NCI-H1694 (cell line): ENCODE measurements around the gene MOK.
"Not testable (repeated sequence)": the region's sequence is repeated elsewhere in the genome, so short reads cannot be mapped to it uniquely, and the experiment has no call there.

Source experiments
- DNase-seq: peaks from one replicate; lab custom pipeline; 2025; lab: John Stamatoyannopoulos, UW

MOK gene

GRCh38 chr14:102248121-102248520, 56.8 kb downstream of the MOK start:
- no peak for DNase-seq

- DNase-seq: no peak
These were observed 58.9 kb downstream of the MOK start for GRCh38 chr14:102246071-102246470.

DNA sequence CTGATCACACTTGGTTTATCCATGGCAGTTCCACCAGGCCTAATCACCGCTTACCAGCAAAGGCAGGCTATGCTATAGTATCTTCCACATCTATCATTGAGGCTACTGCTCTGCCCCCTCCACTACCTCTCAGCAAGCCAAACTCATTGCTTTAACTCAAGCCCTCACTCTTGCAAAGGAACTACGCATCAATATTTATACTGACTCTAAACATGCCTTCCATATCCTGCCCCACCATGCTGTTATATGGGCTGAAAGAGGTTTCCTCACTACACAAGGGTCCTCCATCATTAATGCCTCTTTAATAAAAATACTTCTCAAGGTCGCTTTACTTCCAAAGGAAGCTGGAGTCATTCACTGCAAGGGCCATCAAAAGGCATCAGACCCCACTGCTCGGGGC, 61.2 kb downstream of the MOK start:
- not testable (repeated sequence) for DNase-seq

DNA sequence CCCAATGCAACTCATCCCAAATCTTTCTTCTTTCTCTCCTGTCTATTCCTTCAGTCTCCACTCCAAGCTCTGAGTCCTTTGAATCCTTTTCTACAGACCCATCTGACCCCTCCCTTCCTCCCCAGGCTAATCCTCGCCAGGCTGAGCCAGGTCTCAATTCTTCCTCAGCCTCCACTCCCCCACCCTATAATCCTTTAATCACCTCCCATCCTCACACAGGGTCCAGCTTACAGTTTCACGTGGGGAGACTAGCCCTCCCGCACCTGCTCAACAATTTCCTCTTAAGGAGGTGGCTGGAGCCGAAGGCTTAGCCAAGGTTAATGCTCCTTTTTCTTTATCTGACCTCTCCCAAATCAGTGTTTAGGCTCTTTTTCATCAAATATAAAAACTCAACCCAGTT, 63.8 kb downstream of the MOK start:
- no peak for DNase-seq

- DNase-seq: not testable (repeated sequence)
These were observed 64.5 kb downstream of the MOK start for GRCh38 chr14:102240481-102240880.

DNA sequence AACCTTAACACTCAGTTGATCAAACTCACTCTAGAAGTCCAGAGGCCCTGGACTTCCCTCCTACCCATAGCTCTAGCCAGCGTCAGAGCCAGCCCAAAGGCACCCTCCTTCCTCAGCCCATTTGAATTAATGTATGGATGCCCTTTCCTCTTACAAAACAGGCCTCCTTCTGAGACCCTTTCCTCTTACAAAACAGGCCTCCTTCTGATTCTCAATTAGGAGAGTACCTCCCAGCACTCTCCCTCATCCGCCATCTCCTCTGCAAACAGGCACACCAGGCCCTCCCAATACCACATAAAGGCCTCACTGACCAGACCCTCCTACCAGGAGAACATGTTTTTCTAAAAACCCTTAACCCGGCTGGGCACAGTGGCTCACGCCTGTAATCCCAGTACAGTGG, 65.7 kb downstream of the MOK start:
- DNase-seq: no peak

DNA sequence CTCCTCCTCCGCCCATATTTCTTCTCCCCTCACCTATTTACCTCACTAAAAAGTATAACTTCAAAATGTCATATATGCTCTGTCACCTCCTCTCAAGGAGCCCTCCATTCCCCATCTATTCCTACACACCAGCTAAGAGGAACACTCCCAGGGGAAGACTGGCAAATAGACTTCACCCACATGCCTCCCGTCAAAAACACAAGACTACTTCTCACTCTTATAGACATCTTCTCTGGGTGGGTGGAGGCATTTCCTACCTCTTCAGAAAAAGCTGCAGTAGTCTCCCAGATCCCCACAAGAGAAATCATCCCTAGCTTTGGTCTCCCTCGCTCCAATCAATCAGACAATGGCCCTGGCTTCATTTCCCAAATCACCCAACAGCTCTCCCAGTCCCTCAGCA, 66.2 kb downstream of the MOK start:
- no peak for DNase-seq

GRCh38 chr14:102238131-102238530, 66.8 kb downstream of the MOK start:
- no peak for DNase-seq

DNA sequence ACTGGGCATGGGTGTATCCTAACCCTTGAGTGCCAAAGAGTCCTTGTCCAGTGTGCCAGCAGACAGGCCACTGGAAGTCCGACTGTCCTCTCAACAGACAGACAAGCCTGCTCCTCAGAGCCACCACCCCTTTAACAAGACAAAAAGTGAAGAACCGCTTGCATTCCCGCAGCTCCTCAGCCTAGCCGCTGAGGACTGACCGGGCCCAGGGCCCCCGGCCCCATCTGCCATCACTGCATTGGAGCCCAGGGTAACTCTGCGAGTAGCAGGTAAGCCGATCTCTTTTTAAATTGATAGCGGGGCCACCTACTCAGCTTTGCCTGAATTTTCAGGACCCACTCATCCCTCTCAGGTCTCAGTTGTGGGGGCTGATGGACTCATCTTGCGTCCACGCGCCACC, 68.9 kb downstream of the MOK start:
- no peak for DNase-seq

DNA sequence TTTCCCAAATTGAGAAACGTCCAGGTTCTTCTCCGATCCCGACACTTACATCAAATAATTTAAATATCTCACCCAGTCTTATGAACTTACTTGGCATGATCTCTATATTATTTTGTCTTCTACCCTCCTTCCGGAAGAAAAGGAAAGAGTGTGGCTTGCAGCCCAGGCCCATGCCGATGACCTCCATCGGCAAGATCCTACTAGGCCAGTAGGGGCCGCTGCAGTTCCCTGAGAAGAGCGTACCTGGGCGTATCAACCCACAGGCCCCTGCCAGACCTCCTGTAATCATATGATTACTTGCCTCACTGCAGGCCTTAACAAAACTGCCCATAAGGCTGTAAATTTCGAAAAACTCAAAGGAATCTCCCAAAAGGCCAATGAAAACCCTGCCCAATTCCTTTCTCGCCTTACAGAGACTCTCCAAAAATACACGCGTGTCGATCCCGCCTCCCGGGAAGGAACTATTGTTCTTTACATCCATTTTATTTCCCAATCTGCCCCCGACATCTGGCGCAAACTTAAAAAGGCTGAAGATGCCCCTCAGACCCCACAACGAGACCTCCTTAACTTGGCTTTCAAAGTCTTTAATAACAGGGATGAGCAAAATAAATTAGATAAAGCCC, 69.6 kb downstream of the MOK start:
- peak; percentile 96 for DNase-seq

GRCh38 chr14:102234331-102235264, 70.4 kb downstream of the MOK start:
- peak; percentile 70 for DNase-seq

DNA sequence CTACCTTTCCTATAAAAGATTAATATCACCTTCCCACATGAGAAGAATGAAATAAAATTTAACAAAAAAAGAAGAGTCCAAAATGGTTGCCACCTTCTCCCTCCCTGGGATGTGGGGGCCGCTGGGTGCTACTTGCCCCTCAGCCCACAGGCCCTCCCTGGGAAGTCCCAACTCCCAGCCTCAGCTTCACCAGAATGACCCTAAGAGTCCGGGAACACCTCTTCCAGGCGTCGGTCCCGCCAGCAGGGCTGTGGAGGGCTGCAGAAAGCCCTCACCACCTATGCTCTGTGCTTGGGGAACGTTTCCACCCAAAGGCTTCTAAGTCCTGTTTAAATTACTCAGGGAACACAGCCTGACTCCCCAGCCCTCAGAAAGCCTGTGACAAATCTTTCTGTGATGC, 71.9 kb downstream of the MOK start:
- no peak for DNase-seq

- DNase-seq: no peak
These were observed 72.7 kb downstream of the MOK start for GRCh38 chr14:102232348-102232625.

GRCh38 chr14:102231476-102232347, 73.3 kb downstream of the MOK start:
- no peak for DNase-seq

- DNase-seq: no peak
These were observed 74.3 kb downstream of the MOK start for GRCh38 chr14:102230481-102231210.

DNA sequence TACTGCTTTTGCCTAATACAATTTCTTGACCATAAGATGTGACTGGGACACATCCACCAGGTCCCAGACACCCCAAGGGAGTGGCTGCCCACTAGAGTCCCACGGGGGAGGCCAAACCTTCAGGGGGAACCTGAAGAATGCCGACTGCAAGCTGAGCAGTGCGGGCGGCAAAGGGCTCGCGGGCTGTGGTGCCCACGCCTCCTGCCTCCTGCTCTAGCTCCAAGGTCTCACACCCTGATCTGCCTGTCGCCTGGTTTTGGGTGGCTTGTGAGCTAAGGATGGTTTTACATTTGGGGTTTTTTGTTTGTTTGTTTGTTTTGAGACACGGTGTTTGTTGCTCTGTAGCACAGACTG, 75.2 kb downstream of the MOK start:
- DNase-seq: no peak

DNA sequence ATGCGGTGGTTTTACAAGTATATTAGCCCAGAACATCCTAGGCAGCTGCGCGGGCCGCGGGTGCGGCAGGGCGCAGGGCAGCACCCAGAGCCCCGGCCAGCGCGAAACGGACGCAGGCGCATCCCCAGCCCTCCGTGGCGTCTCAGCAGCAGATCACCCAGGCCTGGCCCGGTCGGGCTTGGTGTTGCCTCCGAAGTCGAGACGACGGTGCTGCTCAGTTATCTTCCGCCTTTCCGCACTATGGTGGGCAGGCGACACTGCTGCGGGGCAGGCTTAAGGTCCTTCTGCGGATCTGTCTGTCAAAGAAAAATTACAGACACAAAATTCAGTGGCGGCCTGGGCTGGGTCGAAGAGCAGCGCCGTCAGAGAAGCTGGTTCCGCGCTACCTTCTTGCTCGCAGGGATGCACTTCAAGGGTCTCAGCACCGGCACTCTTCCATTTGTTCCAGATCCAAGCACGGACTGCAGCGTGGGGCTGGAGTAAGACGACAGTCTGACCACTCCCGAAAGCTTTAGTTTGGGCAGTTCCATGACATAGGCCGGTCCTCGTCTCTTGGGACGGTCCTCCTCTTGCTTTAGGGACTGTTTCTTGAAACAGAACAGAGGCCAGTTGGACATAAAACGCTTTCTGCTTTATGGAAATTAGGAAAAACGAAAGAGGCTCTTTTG, 75.8 kb downstream of the MOK start:
- no peak for DNase-seq

DNA sequence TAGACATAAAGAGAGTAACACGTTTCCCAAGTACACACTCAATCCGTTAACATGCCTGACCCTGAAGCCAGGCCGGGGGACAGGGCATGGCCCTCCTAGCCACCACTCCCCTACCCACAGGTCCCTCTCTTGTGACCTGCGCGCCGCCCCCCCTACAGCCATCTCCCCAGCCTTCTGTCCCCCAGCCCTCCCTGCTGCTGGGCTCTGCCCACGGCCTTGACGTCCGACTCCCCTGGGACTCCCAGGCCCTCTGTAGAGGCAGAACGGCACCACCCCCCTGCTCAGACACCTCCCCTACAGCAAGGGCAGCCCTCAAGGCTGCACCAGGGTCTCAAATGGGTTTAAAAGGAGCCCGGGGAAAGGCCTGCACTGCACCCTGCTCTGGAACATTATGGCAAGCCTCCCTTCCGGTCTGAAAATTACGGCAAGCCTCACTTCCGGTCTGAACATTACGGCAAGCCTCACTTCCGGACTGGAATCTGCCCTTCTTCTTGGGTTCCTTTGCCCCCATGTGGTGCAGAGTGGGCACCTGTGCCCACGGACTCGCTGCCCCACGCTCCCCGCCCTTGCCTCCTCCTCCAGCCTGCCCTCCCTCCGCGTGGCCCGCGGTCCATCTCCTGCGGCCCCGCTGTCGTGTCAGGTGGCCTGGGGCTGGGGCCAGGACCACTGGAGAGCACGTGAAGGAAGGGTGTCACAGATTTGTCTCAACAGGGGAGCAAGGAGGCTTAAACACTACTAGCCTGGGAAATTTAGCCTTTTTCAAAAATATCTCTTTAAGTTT, 77.6 kb downstream of the MOK start:
- DNase-seq: no peak

DNA sequence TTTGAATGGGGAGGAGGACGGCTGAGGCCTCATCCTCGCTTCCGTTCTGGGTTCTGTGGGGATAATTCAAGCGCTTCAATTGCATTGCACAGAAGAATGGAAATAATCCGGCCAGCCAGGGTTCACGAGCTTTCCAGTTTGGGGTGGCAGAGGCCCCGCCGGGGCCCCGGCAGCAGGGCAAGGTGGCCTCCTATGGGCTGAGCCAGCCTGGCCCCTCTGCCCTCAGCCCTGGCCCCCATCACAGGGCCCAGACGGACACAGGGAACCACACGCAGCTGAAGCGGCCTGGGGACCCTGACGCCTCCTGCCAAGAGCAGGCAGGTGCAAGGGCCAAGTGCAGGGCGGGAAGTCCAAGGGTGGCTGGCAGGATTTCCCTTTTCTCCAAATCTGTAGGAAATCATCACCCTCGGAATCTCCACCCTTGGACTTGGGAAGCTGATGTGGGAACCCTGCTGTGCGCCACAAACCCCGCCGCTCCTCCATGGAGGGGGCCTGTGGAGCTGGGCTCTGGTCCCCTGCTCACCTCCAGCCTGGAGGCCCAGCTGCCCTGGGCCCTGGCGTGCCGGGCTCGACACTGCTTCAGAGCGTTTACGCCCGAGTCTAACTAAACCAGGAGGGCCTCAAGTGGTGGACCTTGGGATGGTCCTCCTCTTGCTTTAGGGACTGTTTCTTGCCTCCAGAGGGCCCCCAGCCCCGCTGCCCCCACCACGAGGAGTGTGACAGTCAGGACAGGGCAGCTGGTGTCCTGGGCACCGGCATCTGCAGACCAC, 78.4 kb downstream of the MOK start:
- DNase-seq: no peak

- DNase-seq: no peak
These were observed 79.0 kb downstream of the MOK start for GRCh38 chr14:102225936-102226335.
